ENCODE measurements around the gene MOB4.

Gene MOB4

DNA sequence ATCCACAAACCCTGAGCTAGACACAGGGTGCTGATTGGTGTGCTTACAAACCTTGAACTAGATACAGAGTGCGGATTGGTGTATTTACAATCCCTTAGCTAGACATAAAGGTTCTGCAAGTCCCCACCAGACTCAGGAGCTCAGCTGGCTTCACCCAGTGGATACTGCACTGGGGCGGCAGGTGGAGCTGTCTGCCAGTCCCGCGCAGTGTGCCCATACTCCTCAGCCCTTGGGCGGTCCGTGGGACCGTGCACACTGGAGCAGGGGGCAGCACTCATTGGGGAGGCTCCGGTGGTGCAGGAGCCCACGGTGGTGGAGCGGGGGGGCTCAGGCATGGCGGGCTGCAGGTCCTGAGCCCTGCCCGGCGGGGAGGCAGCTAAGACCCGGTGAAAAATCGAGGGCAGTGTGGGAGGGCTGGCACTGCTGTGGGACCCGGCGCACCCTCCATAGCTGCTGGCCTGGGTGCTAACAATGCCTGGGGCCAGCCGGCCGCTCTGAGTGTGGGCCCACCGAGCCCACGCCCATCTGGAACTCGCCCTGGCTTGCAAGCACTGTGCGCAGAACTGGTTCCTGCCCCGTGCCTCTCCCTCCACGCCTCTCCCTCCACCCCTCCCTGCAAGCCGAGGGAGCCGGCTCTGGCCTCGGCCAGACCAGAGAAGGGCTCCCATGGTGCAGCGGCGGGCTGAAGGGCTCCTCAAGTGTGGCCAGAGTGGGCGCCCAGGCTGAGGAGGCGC, 75.6 kb downstream of the MOB4 start:
- DNase-seq (ENCODE audit: low spot score), result no peak

GRCh38 chr2:197596766-197597165, 80.9 kb downstream of the MOB4 start:
- no peak for DNase-seq (ENCODE audit: low spot score)

GRCh38 chr2:197597166-197597565, 81.3 kb downstream of the MOB4 start:
- no peak for DNase-seq (ENCODE audit: low spot score)

- DNase-seq (ENCODE audit: low spot score), result no peak
These were observed 82.6 kb downstream of the MOB4 start for GRCh38 chr2:197598450-197598849.

DNA sequence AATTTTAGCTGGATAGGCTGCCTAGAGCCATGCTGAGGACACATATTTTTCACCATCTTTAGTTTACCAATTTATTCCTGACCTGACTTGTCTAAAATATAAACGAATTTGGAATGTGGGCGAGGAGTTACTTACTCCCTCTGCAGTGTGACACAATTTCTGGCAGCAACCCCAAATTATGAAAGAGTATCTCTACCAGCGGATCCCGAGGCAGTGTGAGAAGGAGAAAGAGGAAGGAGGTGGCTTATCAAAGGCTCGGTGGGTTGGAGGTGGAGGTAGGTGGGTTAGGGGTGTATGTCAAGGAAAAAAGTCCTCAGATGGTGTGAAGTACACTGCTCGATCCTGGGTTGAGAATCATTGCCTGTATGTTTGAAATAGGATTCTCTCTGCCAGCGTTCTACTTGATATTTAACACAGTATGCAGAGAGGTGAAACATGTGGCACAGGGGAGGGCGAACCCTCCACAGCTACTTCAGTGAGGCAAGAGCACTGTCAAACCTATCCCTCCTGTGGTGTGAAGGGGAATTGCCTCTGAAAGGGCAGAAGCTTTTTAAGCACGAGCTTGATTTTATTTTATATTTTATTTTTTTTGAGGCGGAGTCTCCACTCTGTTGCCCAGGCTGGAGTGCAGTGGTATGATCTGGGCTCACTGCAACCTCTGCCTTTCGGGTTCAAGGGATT, 83.6 kb downstream of the MOB4 start:
- peak; percentile 3 for DNase-seq (ENCODE audit: low spot score)

- no peak for DNase-seq (ENCODE audit: low spot score)
These were observed 84.4 kb downstream of the MOB4 start for GRCh38 chr2:197600306-197600705.

- no peak for DNase-seq (ENCODE audit: low spot score)
These were observed 85.9 kb downstream of the MOB4 start for GRCh38 chr2:197601726-197602125.

All from CD4-positive, alpha-beta T cell treated with Interleukin-15 for 4 hours (primary cell).